ENCODE data around the gene C2CD4D. TPM values are rescaled to one million over a fixed set of nuclear protein-coding genes. Genes with fewer than 3 reads are reported as not detected.

C2CD4D gene
- total and polyA plus RNA-seq, 2 donors (not counting 1 experiment from before 2014, with no cell fraction given), result not detected

- H3K4me3 ChIP-seq (replicated peaks in 1 of 4; ENCODE audit: control extremely low read depth in 1 of 4, insufficient read depth in 1 of 4, low read depth in 3 of 4, low read length in 4 of 4), result no peak overlapping the region
- no peaks in the 10 kb centered on the region for H3K9me3 ChIP-seq (ENCODE audit: control insufficient read depth, insufficient read depth, low read depth, low read length)
- no peaks in the 10 kb centered on the region for H3K4me1 ChIP-seq (ENCODE audit: control insufficient read depth, extremely low read depth, insufficient read depth, low read length)
- no peak overlapping the region for H3K4me2 ChIP-seq (ENCODE audit: extremely low read depth, insufficient read depth, low read length)
- H3K9ac ChIP-seq (ENCODE audit: insufficient read depth, low read length), result no peak overlapping the region
- H3K27me3 ChIP-seq (ENCODE audit: control insufficient read depth, insufficient read depth, low read length), result peaks cover 18% of the 10 kb centered on the region
- no peak overlapping the region for H2AFZ ChIP-seq (ENCODE audit: low read length)
- H3K36me3 ChIP-seq (ENCODE audit: control insufficient read depth, insufficient read depth, low read length), result no peaks in the 10 kb centered on the region
- no peak for TF ChIP-seq EZH2 (IDR thresholded peaks at IDR 0.05; ENCODE audit: low read length, missing control alignments)
- TF ChIP-seq CTCF (conservative IDR thresholded peaks at IDR 0.05 in 1 of 2, IDR thresholded peaks at IDR 0.05 in 1 of 2; ENCODE audit: low read depth in 1 of 2, low read length in 2 of 2), result no peak
- no peaks in the 10 kb centered on the region for H3K79me2 ChIP-seq (ENCODE audit: control insufficient read depth, insufficient read depth, low read length)
- no peak for DNase-seq (ENCODE audit: low read depth in 2 of 2)
- no peaks in the 10 kb centered on the region for H4K20me1 ChIP-seq (ENCODE audit: control insufficient read depth, extremely low read depth, insufficient read depth, low read length)
- H3K27ac ChIP-seq (ENCODE audit: insufficient read depth, low read length), result no peak overlapping the region
Observed at GRCh38 chr1:151817353-151817730, 22.3 kb downstream of the C2CD4D start.

GRCh38 chr1:151816548-151817352 is 22.9 kb downstream of the C2CD4D start:
- Histone ChIP-seq H3K4me1 (ENCODE audit: control insufficient read depth, extremely low read depth, insufficient read depth, low read length) (no peaks in the 10 kb centered on the region), H4K20me1 (ENCODE audit: control insufficient read depth, extremely low read depth, insufficient read depth, low read length) (no peaks in the 10 kb centered on the region), H3K27me3 (ENCODE audit: control insufficient read depth, insufficient read depth, low read length) (peaks cover 18% of the 10 kb centered on the region), H3K27ac (ENCODE audit: insufficient read depth, low read length) (no peak overlapping the region), H3K79me2 (ENCODE audit: control insufficient read depth, insufficient read depth, low read length) (no peaks in the 10 kb centered on the region), H2AFZ (ENCODE audit: low read length) (no peak overlapping the region), H3K4me3 (replicated peaks in 1 of 4; ENCODE audit: control extremely low read depth in 1 of 4, insufficient read depth in 1 of 4, low read depth in 3 of 4, low read length in 4 of 4) (no peak overlapping the region), H3K36me3 (ENCODE audit: control insufficient read depth, insufficient read depth, low read length) (no peaks in the 10 kb centered on the region), H3K9ac (ENCODE audit: insufficient read depth, low read length) (no peak overlapping the region), H3K9me3 (ENCODE audit: control insufficient read depth, insufficient read depth, low read depth, low read length) (no peaks in the 10 kb centered on the region), H3K4me2 (ENCODE audit: extremely low read depth, insufficient read depth, low read length) (no peak overlapping the region)
- no peak for DNase-seq (ENCODE audit: low read depth in 2 of 2)
- TF ChIP-seq CTCF (conservative IDR thresholded peaks at IDR 0.05 in 1 of 2, IDR thresholded peaks at IDR 0.05 in 1 of 2; ENCODE audit: low read depth in 1 of 2, low read length in 2 of 2) (no peak), EZH2 (IDR thresholded peaks at IDR 0.05; ENCODE audit: low read length, missing control alignments) (no peak)

- no peak for TF ChIP-seq CTCF (conservative IDR thresholded peaks at IDR 0.05 in 1 of 2, IDR thresholded peaks at IDR 0.05 in 1 of 2; ENCODE audit: low read depth in 1 of 2, low read length in 2 of 2)
- TF ChIP-seq EZH2 (IDR thresholded peaks at IDR 0.05; ENCODE audit: low read length, missing control alignments), result no peak
- Histone ChIP-seq H2AFZ (ENCODE audit: low read length) (no peak overlapping the region), H3K27me3 (ENCODE audit: control insufficient read depth, insufficient read depth, low read length) (peaks cover 22% of the 10 kb centered on the region), H3K36me3 (ENCODE audit: control insufficient read depth, insufficient read depth, low read length) (no peaks in the 10 kb centered on the region), H3K4me3 (replicated peaks in 1 of 4; ENCODE audit: control extremely low read depth in 1 of 4, insufficient read depth in 1 of 4, low read depth in 3 of 4, low read length in 4 of 4) (no peak overlapping the region), H3K9ac (ENCODE audit: insufficient read depth, low read length) (no peak overlapping the region), H3K9me3 (ENCODE audit: control insufficient read depth, insufficient read depth, low read depth, low read length) (no peaks in the 10 kb centered on the region), H3K79me2 (ENCODE audit: control insufficient read depth, insufficient read depth, low read length) (no peaks in the 10 kb centered on the region), H4K20me1 (ENCODE audit: control insufficient read depth, extremely low read depth, insufficient read depth, low read length) (no peaks in the 10 kb centered on the region), H3K4me2 (ENCODE audit: extremely low read depth, insufficient read depth, low read length) (no peak overlapping the region), H3K4me1 (ENCODE audit: control insufficient read depth, extremely low read depth, insufficient read depth, low read length) (no peaks in the 10 kb centered on the region), H3K27ac (ENCODE audit: insufficient read depth, low read length) (no peak overlapping the region)
- no peak for DNase-seq (ENCODE audit: low read depth in 2 of 2)
Observed at GRCh38 chr1:151815716-151816327, 23.8 kb downstream of the C2CD4D start.
